Measurements from ENCODE around the gene EFNA1.

The EFNA1 gene

GRCh38 chr1:155170101-155170785 is 42.6 kb downstream of the EFNA1 start:
- Mint-ChIP-seq H3K4me3 (no peak overlapping the region), H3K36me3 (ENCODE audit: low read depth) (peaks cover 30% of the 10 kb centered on the region), H3K27me3 (no peaks in the 10 kb centered on the region), H3K27ac (peak overlapping the region; percentile 61), H3K4me1 (ENCODE audit: low read depth) (peaks cover 52% of the 10 kb centered on the region), H3K9me3 (no peaks in the 10 kb centered on the region)

DNA sequence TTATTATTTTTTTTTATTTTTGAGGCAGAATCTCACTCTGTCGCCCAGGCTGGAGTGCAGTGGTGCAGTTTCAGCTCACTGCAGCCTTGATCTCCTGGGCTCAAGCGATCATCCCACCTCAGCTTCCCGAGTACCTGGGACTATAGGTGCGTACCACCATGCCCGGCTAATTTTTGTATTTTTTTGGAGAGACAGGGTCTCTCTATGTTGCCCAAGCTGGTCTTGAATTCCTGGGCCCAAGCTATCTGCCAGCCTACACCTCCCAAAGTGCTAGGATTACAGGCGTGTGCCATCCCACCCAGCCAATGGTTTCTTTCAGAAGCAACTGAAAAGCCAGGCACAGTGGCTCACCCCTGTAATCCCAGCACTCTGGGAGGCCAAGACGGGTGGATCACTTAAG is 43.1 kb downstream of the EFNA1 start:
- no peak overlapping the region for H3K27ac Mint-ChIP-seq
- no peaks in the 10 kb centered on the region for H3K27me3 Mint-ChIP-seq
- H3K4me1 Mint-ChIP-seq (ENCODE audit: low read depth), result peaks cover 57% of the 10 kb centered on the region
- peaks cover 30% of the 10 kb centered on the region for H3K36me3 Mint-ChIP-seq (ENCODE audit: low read depth)
- H3K9me3 Mint-ChIP-seq, result no peaks in the 10 kb centered on the region
- H3K4me3 Mint-ChIP-seq, result no peak overlapping the region

DNA sequence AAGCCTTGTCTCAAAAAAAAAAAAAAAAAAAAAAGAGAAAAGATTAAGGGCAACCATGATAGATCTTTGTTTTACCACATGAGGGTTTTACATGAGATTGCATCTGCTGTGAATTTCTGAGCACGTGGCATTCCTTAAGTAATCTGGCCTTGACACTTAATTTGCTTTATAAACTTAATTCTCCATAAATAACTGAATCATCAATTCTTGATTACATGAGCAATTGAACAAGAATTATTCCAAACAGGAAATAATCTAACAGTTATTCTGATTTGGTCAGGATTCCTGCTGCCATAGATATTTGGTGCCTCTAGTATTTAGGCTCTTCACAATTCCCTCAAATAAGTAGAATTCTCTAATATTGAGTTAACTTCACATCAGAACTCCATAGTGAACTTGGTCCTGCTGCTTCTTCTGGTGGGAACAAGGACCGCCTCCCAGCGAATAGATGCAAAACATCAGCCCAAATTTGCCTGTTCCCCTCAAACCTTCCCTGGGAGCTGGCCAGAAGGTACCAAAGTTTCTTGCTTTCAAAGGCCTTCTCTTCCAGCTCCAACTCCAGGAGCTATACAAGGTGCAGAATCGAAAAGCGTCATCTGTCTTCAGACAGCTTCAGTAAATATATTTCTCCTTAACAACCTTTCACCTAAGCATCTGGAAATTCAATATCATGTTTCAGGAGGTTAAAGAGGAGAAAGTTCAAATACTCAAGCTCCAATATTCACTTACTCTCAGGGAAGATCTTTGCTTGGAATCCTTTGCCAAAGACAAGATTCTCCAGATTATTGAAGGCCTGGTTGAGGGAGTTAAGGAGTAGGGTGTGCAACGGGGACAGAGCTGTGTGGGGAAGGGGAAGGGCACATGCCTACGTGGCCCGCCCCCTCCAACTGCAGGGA is 44.4 kb downstream of the EFNA1 start:
- peaks cover 30% of the 10 kb centered on the region for H3K36me3 Mint-ChIP-seq (ENCODE audit: low read depth)
- no peaks in the 10 kb centered on the region for H3K9me3 Mint-ChIP-seq
- peak overlapping the region; percentile 95 for H3K27ac Mint-ChIP-seq
- H3K4me1 Mint-ChIP-seq (ENCODE audit: low read depth), result peaks cover 69% of the 10 kb centered on the region
- H3K4me3 Mint-ChIP-seq, result peak overlapping the region; percentile 98
- no peaks in the 10 kb centered on the region for H3K27me3 Mint-ChIP-seq

GRCh38 chr1:155172732-155173477 is 45.2 kb downstream of the EFNA1 start, which contains the start of gene KRTCAP2:
TSS of gene KRTCAP2 (minus strand) at chr1:155173304. CDS start at chr1:155173224, 80 bp downstream.
- Mint-ChIP-seq H3K4me1 (ENCODE audit: low read depth) (peaks cover 62% of the 10 kb centered on the region), H3K36me3 (ENCODE audit: low read depth) (peaks cover 35% of the 10 kb centered on the region), H3K27me3 (no peaks in the 10 kb centered on the region)

DNA sequence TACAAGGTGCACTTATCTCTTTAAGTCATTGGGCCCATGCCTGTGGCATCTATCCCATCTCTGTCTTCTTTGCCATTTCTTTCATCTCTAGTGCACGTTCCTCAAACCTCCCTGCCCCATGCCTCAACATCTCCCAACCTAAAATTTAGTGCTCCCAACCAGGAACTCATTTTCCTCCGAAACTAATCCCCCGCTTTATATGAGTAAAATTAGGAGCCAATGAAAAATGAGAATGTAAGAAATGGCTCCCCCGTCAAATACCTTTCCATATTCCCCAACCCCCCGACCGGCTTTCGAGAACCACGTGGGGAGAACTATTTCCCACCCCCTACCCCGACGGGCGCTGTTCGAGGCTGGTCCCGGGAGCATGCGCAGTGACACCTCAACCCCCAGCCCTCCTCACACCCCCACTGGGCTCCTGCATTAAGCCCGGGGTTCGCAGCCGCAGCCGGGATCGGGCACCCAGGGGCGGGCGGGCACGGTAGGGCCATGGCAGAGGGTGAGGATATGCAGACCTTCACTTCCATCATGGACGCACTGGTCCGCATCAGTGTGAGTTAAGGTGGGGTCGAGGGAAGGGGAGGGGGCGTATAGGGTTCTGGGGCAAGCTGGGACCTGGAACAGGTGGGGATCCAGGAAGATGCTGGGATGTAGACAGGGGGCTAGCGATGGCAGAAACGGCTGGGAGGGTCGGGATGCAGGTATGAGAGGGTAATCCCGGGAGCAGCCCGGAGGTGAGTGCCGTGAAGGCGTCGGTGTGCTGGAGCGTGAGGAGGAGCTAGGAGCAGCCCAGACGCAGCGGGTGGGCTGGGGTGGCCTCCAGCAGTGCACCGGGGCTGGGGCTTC is 46.0 kb downstream of the EFNA1 start, which contains the start of gene TRIM46:
Gene TRIM46, plus strand, starts transcription at position 372 of the 846 bp plus-strand sequence. Its CDS starts 118 bp downstream, at position 490.
- peak within 1 kb of the TSS; percentile 98 for H3K4me3 Mint-ChIP-seq
- peak within 1 kb of the TSS; percentile 95 for H3K27ac Mint-ChIP-seq
- H3K4me1 Mint-ChIP-seq (ENCODE audit: low read depth), result peaks cover 59% of the 10 kb centered on the region
- H3K9me3 Mint-ChIP-seq, result no peaks in the 10 kb centered on the region
- H3K36me3 Mint-ChIP-seq (ENCODE audit: low read depth), result peaks cover 38% of the 10 kb centered on the region
- no peaks in the 10 kb centered on the region for H3K27me3 Mint-ChIP-seq

More at GRCh38 chr1:155172732-155173477, 45.2 kb downstream of the EFNA1 start, which contains the start of gene KRTCAP2:
- peak within 1 kb of the TSS; percentile 98 for H3K4me3 Mint-ChIP-seq
- H3K9me3 Mint-ChIP-seq, result no peaks in the 10 kb centered on the region
- peak within 1 kb of the TSS; percentile 95 for H3K27ac Mint-ChIP-seq

DNA sequence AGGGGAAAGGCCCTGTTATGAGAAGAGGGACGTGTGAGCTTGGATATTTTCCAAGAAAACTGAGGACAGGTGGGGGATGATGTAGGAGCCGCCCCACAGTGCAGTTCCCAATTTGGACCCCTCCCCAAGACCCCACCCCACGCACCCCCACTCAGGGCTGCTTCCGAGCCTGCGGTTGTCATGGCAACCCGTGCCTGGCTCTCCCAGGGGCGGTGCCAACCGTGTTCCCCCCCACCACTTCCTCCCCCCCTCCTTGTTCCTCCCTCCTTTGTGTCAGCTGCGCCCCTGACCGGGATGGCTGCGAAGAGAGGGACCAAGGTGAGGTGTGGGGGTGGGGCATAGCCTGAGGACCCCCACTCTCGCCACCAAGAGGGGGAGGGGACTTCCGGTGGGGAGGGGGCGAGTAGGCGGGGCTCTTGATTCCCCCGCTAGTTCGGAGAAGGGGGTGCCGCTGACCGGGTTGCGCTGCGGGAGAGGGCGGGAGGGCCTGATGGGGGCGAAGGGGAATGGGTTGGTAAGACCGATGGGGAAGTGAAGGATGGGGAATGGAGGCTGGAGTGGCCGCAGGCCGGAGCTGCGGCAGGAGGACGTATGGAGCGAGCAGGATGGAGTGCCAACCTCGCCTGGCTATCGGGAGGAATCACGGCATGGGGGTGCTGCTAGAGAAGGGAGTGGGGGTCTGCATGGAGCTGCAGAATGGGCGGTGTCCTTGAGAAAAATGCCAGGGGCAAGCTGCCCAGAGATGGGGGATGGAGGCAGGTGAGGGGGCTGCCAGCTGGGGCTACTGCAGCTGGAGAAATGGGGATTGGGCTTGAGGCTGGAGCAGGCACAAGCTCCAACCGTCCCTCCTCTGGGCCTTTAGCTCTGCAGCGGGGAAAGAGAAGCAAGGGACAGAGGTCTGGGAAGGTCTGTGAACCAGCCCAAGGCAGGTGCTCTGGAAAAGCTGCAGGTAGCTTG is 46.9 kb downstream of the EFNA1 start:
- peak overlapping the region; percentile 87 for H3K27ac Mint-ChIP-seq
- peaks cover 31% of the 10 kb centered on the region for H3K36me3 Mint-ChIP-seq (ENCODE audit: low read depth)
- peaks cover 55% of the 10 kb centered on the region for H3K4me1 Mint-ChIP-seq (ENCODE audit: low read depth)
- H3K9me3 Mint-ChIP-seq, result no peaks in the 10 kb centered on the region
- no peaks in the 10 kb centered on the region for H3K27me3 Mint-ChIP-seq
- peak overlapping the region; percentile 98 for H3K4me3 Mint-ChIP-seq

DNA sequence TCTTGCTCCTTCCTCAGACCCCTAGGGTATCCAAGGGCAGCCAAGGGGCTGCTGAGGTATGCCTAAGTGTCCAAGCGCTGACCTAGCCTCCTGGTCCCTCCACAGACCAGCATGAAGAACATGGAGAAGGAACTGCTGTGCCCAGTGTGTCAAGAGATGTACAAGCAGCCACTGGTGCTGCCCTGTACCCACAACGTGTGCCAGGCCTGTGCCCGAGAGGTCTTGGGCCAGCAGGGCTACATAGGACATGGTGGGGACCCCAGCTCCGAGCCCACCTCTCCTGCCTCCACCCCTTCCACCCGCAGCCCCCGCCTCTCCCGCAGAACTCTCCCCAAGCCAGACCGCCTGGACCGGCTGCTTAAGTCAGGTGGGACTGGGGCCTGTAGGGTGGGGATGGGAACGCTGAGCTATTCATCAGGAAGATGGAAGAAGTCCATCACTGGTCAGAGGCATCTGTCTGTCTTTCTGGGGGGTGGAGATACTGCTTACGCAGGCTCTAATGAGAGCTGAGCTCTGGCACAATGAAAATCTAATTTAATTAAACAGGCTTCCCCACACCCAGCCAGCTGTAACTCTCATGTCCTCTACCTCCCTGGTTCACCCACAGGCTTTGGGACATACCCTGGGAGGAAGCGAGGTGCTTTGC is 47.7 kb downstream of the EFNA1 start:
- H3K9me3 Mint-ChIP-seq, result no peaks in the 10 kb centered on the region
- no peak overlapping the region for H3K27ac Mint-ChIP-seq
- peaks cover 25% of the 10 kb centered on the region for H3K36me3 Mint-ChIP-seq (ENCODE audit: low read depth)
- H3K4me1 Mint-ChIP-seq (ENCODE audit: low read depth), result peaks cover 55% of the 10 kb centered on the region
- peak overlapping the region; percentile 98 for H3K4me3 Mint-ChIP-seq
- H3K27me3 Mint-ChIP-seq, result no peaks in the 10 kb centered on the region

GRCh38 chr1:155175927-155176371 is 48.3 kb downstream of the EFNA1 start:
- no peaks in the 10 kb centered on the region for H3K9me3 Mint-ChIP-seq
- H3K4me3 Mint-ChIP-seq, result no peak overlapping the region
- peaks cover 55% of the 10 kb centered on the region for H3K4me1 Mint-ChIP-seq (ENCODE audit: low read depth)
- no peak overlapping the region for H3K27ac Mint-ChIP-seq
- H3K36me3 Mint-ChIP-seq (ENCODE audit: low read depth), result peaks cover 23% of the 10 kb centered on the region
- no peaks in the 10 kb centered on the region for H3K27me3 Mint-ChIP-seq

DNA sequence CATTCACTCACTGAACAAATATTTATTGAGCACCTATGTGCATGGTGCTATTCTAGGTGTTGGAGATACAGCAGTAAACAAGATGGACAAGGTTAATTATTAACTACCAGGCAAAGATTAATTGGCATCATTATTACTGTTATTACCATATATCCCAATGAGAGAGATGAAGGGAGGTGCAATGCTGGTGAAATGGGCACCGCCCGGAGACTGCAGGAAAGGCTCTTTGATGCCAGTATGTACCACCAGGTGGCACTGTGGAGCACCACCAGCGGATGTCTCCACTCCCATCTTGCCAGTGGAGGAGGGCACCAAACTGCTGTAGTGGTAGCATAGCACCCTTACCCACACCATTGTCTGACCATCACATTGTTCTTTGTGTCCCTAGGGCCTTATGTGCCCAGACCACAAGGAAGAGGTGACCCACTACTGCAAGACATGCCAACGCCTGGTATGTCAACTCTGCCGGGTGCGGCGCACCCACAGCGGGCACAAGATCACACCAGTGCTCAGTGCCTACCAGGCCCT is 48.9 kb downstream of the EFNA1 start:
- Mint-ChIP-seq H3K36me3 (ENCODE audit: low read depth) (peaks cover 18% of the 10 kb centered on the region), H3K27me3 (no peaks in the 10 kb centered on the region), H3K4me1 (ENCODE audit: low read depth) (peaks cover 49% of the 10 kb centered on the region), H3K27ac (no peak overlapping the region), H3K4me3 (no peak overlapping the region), H3K9me3 (no peaks in the 10 kb centered on the region)

- peaks cover 42% of the 10 kb centered on the region for H3K4me1 Mint-ChIP-seq (ENCODE audit: low read depth)
- H3K36me3 Mint-ChIP-seq (ENCODE audit: low read depth), result peaks cover 12% of the 10 kb centered on the region
- H3K9me3 Mint-ChIP-seq, result no peaks in the 10 kb centered on the region
- H3K27me3 Mint-ChIP-seq, result no peaks in the 10 kb centered on the region
- no peak overlapping the region for H3K27ac Mint-ChIP-seq
- no peak overlapping the region for H3K4me3 Mint-ChIP-seq
These were observed 49.7 kb downstream of the EFNA1 start for GRCh38 chr1:155177192-155177917.

DNA sequence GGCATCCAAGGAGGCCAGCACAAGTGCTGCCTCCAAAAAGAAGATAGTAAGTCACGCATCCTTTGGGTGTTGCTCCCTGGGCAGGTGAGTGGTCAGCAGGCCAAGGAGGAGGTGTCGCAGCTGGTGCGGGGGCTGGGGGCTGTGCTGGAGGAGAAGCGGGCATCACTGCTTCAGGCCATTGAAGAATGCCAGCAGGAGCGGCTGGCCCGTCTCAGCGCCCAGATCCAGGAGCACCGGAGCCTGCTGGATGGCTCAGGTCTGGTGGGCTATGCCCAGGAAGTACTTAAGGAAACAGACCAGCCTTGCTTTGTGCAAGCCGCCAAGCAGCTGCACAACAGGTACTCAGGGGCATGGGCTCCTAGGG is 50.2 kb downstream of the EFNA1 start:
- Mint-ChIP-seq H3K27ac (no peak overlapping the region), H3K36me3 (ENCODE audit: low read depth) (peaks cover 12% of the 10 kb centered on the region), H3K9me3 (no peaks in the 10 kb centered on the region), H3K4me1 (ENCODE audit: low read depth) (peaks cover 40% of the 10 kb centered on the region), H3K4me3 (no peak overlapping the region), H3K27me3 (no peaks in the 10 kb centered on the region)

DNA sequence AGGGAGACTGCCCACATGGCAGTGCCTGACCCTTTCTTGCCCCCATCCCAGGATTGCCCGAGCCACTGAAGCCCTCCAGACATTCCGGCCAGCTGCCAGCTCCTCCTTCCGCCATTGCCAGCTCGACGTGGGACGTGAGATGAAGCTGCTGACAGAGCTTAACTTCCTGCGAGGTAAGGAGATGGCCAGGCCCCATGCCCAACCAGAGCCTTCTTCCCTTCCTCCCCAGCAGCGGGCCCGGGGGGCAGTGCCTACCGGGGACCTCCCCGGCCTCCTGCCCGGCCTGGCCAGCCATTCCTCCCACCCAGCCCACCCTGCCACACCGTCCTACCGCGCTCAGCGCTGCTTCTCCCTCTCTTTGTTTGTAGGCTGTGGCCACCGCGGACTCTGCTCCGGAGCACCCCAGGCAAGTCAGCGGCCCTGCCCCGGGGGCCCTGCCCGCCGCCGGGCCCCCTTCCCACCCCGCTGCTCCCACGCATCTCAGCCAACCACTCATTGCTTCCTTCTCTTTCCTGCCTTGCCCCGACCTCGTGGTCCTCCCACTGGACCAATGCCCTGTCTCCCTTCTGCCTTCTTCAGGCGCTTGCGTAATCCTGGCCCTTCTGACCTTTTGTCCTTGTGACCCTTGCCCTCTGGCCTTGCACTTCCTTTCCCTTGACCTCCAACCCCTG is 50.9 kb downstream of the EFNA1 start:
- Mint-ChIP-seq H3K27ac (no peak overlapping the region), H3K27me3 (no peaks in the 10 kb centered on the region), H3K36me3 (ENCODE audit: low read depth) (peaks cover 8% of the 10 kb centered on the region), H3K4me1 (ENCODE audit: low read depth) (peaks cover 33% of the 10 kb centered on the region), H3K9me3 (no peaks in the 10 kb centered on the region), H3K4me3 (no peak overlapping the region)
